Osteoblast (primary cell): ENCODE measurements around the gene RAB3D. TPM values are rescaled to one million over a fixed set of nuclear protein-coding genes. Genes with fewer than 3 reads are reported as not detected.

Source experiments
- DNase-seq: peaks from one replicate; pipeline ENCODE4 v3.0.0; 2011; ENCODE audit warnings: low spot score, mixed read lengths; ENCODE audit not compliant: insufficient read length; ENCODE audit errors: missing footprints
- H2AFZ ChIP-seq: 2 replicates; pipeline ENCODE4 v1.6.0; 2011; ENCODE audit warnings: mild to moderate bottlenecking, low read length
- H3K27ac ChIP-seq: 2 replicates; pipeline ENCODE4 v1.5.1; 2011; ENCODE audit warnings: mild to moderate bottlenecking, low read depth, low read length, moderate library complexity
- H3K27me3 ChIP-seq: 2 replicates; pipeline ENCODE4 v1.6.0; 2012; ENCODE audit warnings: mild to moderate bottlenecking, control low read depth, inconsistent platforms, low read length, moderate library complexity; ENCODE audit not compliant: insufficient read depth
- H3K36me3 ChIP-seq: 2 replicates; pipeline ENCODE4 v1.5.1; 2011; ENCODE audit warnings: mild to moderate bottlenecking, low read length, control low read depth, moderate library complexity; ENCODE audit not compliant: insufficient read depth
- H3K4me1 ChIP-seq: 2 replicates; pipeline ENCODE4 v1.5.1; 2011; ENCODE audit warnings: mild to moderate bottlenecking, low read length, control low read depth, moderate library complexity; ENCODE audit not compliant: insufficient read depth
- H3K4me2 ChIP-seq: 2 replicates; pipeline ENCODE4 v1.6.0; 2011; ENCODE audit warnings: mild to moderate bottlenecking, low read length; ENCODE audit not compliant: insufficient read depth
- H3K4me3 ChIP-seq: fragments of 200-600 bp; sonication (generic); 3 replicates; pipeline ENCODE4 v1.5.1; 2012; ENCODE audit warnings: mild to moderate bottlenecking, low read length, inconsistent platforms; ENCODE audit not compliant: insufficient read depth
- H3K79me2 ChIP-seq: 2 replicates; pipeline ENCODE4 v1.6.0; 2012; ENCODE audit warnings: mild to moderate bottlenecking, low read length, control low read depth, inconsistent platforms; ENCODE audit not compliant: insufficient read depth
- H3K9me3 ChIP-seq: 2 replicates; pipeline ENCODE4 v1.5.1; 2011; ENCODE audit warnings: low read depth, low read length, control low read depth
- H4K20me1 ChIP-seq: 2 replicates; pipeline ENCODE4 v1.6.0; 2012; ENCODE audit warnings: mild to moderate bottlenecking, low read length, control low read depth; ENCODE audit not compliant: insufficient read depth
- CTCF ChIP-seq: IDR thresholded peaks from 2 replicates; pipeline ENCODE4 v1.5.1; 2011; ENCODE audit warnings: mild to moderate bottlenecking, low read depth, low read length, moderate library complexity; ENCODE audit errors: extremely low read depth
- total RNA-seq: library from RNA; depleted of rRNA; stranded (reverse); fragments of >200 nt; gene quantifications from 2 replicates; pipeline ENCODE4 v1.2.3, GENCODE V29; 2012

Gene RAB3D
- total RNA-seq, 1 donor, result 3.3 TPM

GRCh38 chr19:11349171-11349570 is 9.7 kb upstream of the RAB3D start:
- H3K27ac ChIP-seq, result no peak overlapping the region
- no peak overlapping the region for H2AFZ ChIP-seq
- H4K20me1 ChIP-seq, result no peaks in the 10 kb centered on the region
- H3K4me2 ChIP-seq, result no peak overlapping the region
- H3K4me3 ChIP-seq, result no peak overlapping the region
- no peaks in the 10 kb centered on the region for H3K9me3 ChIP-seq
- H3K4me1 ChIP-seq, result peaks cover 18% of the 10 kb centered on the region
- peak; percentile 52 for DNase-seq
- no peaks in the 10 kb centered on the region for H3K79me2 ChIP-seq
- no peak for TF ChIP-seq CTCF
- no peaks in the 10 kb centered on the region for H3K36me3 ChIP-seq
- no peaks in the 10 kb centered on the region for H3K27me3 ChIP-seq

- DNase-seq, result no peak
- Histone ChIP-seq H3K4me1 (peaks cover 21% of the 10 kb centered on the region), H3K4me3 (no peak overlapping the region), H4K20me1 (peaks cover 12% of the 10 kb centered on the region), H3K27ac (no peak overlapping the region), H3K79me2 (no peaks in the 10 kb centered on the region), H3K36me3 (peaks cover 4% of the 10 kb centered on the region), H3K9me3 (no peaks in the 10 kb centered on the region), H3K4me2 (no peak overlapping the region), H3K27me3 (no peaks in the 10 kb centered on the region), H2AFZ (no peak overlapping the region)
- no peak for TF ChIP-seq CTCF
These were observed 8.1 kb upstream of the RAB3D start for GRCh38 chr19:11347546-11348039.

GRCh38 chr19:11346104-11346940 is 6.9 kb upstream of the RAB3D start, which contains the start of the genes CCDC159 and TMEM205:
CCDC159 (plus strand) TSS chr19:11346519; CDS start chr19:11346607, 88 bp downstream.
TMEM205 (minus strand) TSS chr19:11346268; CDS start chr19:11345619, 649 bp downstream.
- no peaks in the 10 kb centered on the region for H3K79me2 ChIP-seq
- H3K4me3 ChIP-seq, result peak within 1 kb of the TSS; percentile 86
- H3K9me3 ChIP-seq, result no peaks in the 10 kb centered on the region
- peak within 1 kb of the TSS; percentile 91 for H2AFZ ChIP-seq
- peaks cover 21% of the 10 kb centered on the region for H3K4me1 ChIP-seq
- peak within 1 kb of the TSS; percentile 90 for H3K4me2 ChIP-seq
- no peaks in the 10 kb centered on the region for H3K27me3 ChIP-seq
- peak; percentile 99 for DNase-seq
- H4K20me1 ChIP-seq, result peaks cover 14% of the 10 kb centered on the region
- peak within 1 kb of the TSS; percentile 78 for H3K27ac ChIP-seq
- no peak for TF ChIP-seq CTCF
- peaks cover 6% of the 10 kb centered on the region for H3K36me3 ChIP-seq
